GM12872 (cell line): Measurements from ENCODE around the gene C22orf39.
A peak's percentile ranks its signal among the peaks of the same experiment; 100 is the strongest.

Source experiments
- CTCF ChIP-seq: IDR thresholded peaks from 3 replicates; pipeline ENCODE4 v1.5.1; 2011; ENCODE audit warnings: low read depth, mild to moderate bottlenecking, low read length, moderate library complexity; ENCODE audit not compliant: insufficient read depth

C22orf39 gene

DNA sequence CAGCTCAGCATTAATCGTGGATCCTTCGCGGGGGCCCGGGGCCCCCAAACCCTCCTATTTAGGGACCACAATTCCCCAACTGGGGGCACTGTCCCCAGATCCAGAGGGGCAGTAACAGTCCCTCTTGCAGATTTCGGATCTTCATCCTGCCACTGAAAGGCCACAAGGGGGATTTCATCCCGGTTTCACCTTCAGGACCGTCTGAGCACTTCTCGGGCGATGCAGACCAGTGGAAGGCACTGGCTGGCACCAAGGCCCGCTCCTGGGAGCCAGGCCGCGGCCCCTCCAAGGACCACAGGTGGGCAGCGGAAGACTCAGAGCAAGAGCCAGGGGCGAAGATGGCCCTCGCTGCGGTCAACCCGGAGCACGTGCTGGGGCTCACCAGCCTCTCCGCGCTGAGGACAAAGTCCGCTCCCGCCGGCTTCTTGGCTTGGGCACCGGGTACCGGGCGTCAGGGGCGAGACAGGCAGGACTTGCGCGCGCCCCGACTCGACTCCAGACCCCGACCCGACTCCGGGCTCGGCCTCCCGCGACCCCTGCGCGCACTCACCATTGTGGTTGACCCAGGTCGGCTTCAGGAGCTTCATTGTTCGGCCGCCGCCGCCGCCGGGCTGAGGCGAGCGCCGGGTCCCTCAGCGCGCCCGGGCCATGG is 16.5 kb downstream of the C22orf39 start:
- TF ChIP-seq CTCF, result 0 out of 3 replicates have a peak, but pooled peaks have one; percentile 17

GRCh38 chr22:19429950-19430889 is 17.3 kb downstream of the C22orf39 start:
- no peak for TF ChIP-seq CTCF

GRCh38 chr22:19424186-19424500 is 23.4 kb downstream of the C22orf39 start:
- TF ChIP-seq CTCF, result no peak

GRCh38 chr22:19422440-19423301 is 24.8 kb downstream of the C22orf39 start:
- TF ChIP-seq CTCF, result no peak

GRCh38 chr22:19420321-19420720 is 27.2 kb downstream of the C22orf39 start:
- no peak for TF ChIP-seq CTCF

GRCh38 chr22:19419464-19420178 is 27.9 kb downstream of the C22orf39 start:
- no peak for TF ChIP-seq CTCF
